ENCODE results near the gene ZBTB16.

The ZBTB16 gene

GRCh38 chr11:114261791-114262190, 202.3 kb downstream of the ZBTB16 start:
- no peak for DNase-seq (ENCODE audit: low read depth in 3 of 3)

GRCh38 chr11:114262681-114263512, 203.4 kb downstream of the ZBTB16 start:
- DNase-seq (ENCODE audit: low read depth in 3 of 3): no peak

- no peak for DNase-seq (ENCODE audit: low read depth in 3 of 3)
These were observed 204.1 kb downstream of the ZBTB16 start for GRCh38 chr11:114263513-114264170.

- DNase-seq (ENCODE audit: low read depth in 3 of 3): no peak
These were observed 204.9 kb downstream of the ZBTB16 start for GRCh38 chr11:114264381-114264780.

- DNase-seq (ENCODE audit: low read depth in 3 of 3): no peak
These were observed 205.8 kb downstream of the ZBTB16 start for GRCh38 chr11:114265122-114265878.

- DNase-seq (ENCODE audit: low read depth in 3 of 3): no peak
These were observed 210.0 kb downstream of the ZBTB16 start for GRCh38 chr11:114269498-114269897.

- no peak for DNase-seq (ENCODE audit: low read depth in 3 of 3)
These were observed 211.2 kb downstream of the ZBTB16 start for GRCh38 chr11:114270531-114271270.

- no peak for DNase-seq (ENCODE audit: low read depth in 3 of 3)
These were observed 211.8 kb downstream of the ZBTB16 start for GRCh38 chr11:114271316-114271715.

- no peak for DNase-seq (ENCODE audit: low read depth in 3 of 3)
These were observed 212.8 kb downstream of the ZBTB16 start for GRCh38 chr11:114272311-114272710.

- no peak for DNase-seq (ENCODE audit: low read depth in 3 of 3)
These were observed 213.6 kb downstream of the ZBTB16 start for GRCh38 chr11:114273071-114273470.

- no peak for DNase-seq (ENCODE audit: low read depth in 3 of 3)
These were observed 214.6 kb downstream of the ZBTB16 start for GRCh38 chr11:114273890-114274635.

GRCh38 chr11:114274637-114275036, 215.1 kb downstream of the ZBTB16 start:
- no peak for DNase-seq (ENCODE audit: low read depth in 3 of 3)

GRCh38 chr11:114275280-114275679, 215.8 kb downstream of the ZBTB16 start:
- no peak for DNase-seq (ENCODE audit: low read depth in 3 of 3)

- no peak for DNase-seq (ENCODE audit: low read depth in 3 of 3)
These were observed 216.6 kb downstream of the ZBTB16 start for GRCh38 chr11:114276077-114276476.

GRCh38 chr11:114277637-114278341, 218.3 kb downstream of the ZBTB16 start:
- DNase-seq (ENCODE audit: low read depth in 3 of 3): no peak

GRCh38 chr11:114278342-114279065, 219.0 kb downstream of the ZBTB16 start:
- DNase-seq (ENCODE audit: low read depth in 3 of 3): no peak

- DNase-seq (ENCODE audit: low read depth in 3 of 3): no peak
These were observed 220.5 kb downstream of the ZBTB16 start for GRCh38 chr11:114279792-114280546.

GRCh38 chr11:114280696-114281095, 221.2 kb downstream of the ZBTB16 start:
- no peak for DNase-seq (ENCODE audit: low read depth in 3 of 3)

- no peak for DNase-seq (ENCODE audit: low read depth in 3 of 3)
These were observed 222.0 kb downstream of the ZBTB16 start for GRCh38 chr11:114281388-114281956.
